HepG2 (cell line): Measurements from ENCODE around the gene MIGA2. TPM values are rescaled to one million over a fixed set of nuclear protein-coding genes. Genes with fewer than 3 reads are reported as not detected.
A peak's percentile ranks its signal among the peaks of the same experiment; 100 is the strongest.

Source experiments
- AHR ChIP-seq: IDR thresholded peaks from 2 replicates; pipeline ENCODE4 v1.6.1; 2018; ENCODE audit warnings: missing genetic modification reagents, missing compliant biosample characterization
- ATF2 ChIP-seq: sonication (generic); formaldehyde crosslinking; IDR thresholded peaks from 2 replicates; pipeline ENCODE4 v1.4.0; 2020; ENCODE audit warnings: missing genetic modification reagents
- ELF1 ChIP-seq: sonication (generic); formaldehyde crosslinking; IDR thresholded peaks from 2 replicates; pipeline ENCODE4 v1.4.0; 2020; ENCODE audit warnings: missing genetic modification reagents
- ETV6 ChIP-seq: sonication (generic); formaldehyde crosslinking; conservative IDR thresholded peaks from 2 replicates; pipeline ENCODE4 v1.4.0; 2020; ENCODE audit warnings: missing genetic modification reagents
- FLYWCH1 ChIP-seq: sonication (generic); formaldehyde crosslinking; IDR thresholded peaks from 2 replicates; pipeline ENCODE4 v1.8.1; 2023; ENCODE audit warnings: mild to moderate bottlenecking, missing genetic modification reagents
- HCFC1 ChIP-seq: fragments of 150-350 bp; IDR thresholded peaks from 2 replicates; pipeline ENCODE4 v1.6.1; 2014; ENCODE audit warnings: low read depth, low read length
- HNRNPLL ChIP-seq: fragments of 200-400 bp; formaldehyde crosslinking; IDR thresholded peaks from 2 replicates; pipeline ENCODE4 v1.6.1; 2017; ENCODE audit warnings: mild to moderate bottlenecking, low read depth, low read length; ENCODE audit not compliant: poor library complexity, severe bottlenecking
- IRF2 ChIP-seq: IDR thresholded peaks from 2 replicates; pipeline ENCODE4 v1.6.1; 2018; ENCODE audit warnings: missing genetic modification reagents, missing compliant biosample characterization
- KAT8 ChIP-seq: IDR thresholded peaks from 2 replicates; pipeline ENCODE4 v1.6.1; 2016; ENCODE audit warnings: missing genetic modification reagents, missing compliant biosample characterization
- KLF16 ChIP-seq, 2 experiments: sonication (generic) in 1 of 2; formaldehyde crosslinking in 1 of 2; IDR thresholded peaks; 2 replicates each; pipeline versions ENCODE4 v1.6.1 to v1.8.0; 2016 to 2023; ENCODE audit warnings: missing genetic modification reagents in 2 of 2, missing compliant biosample characterization in 1 of 2
- MAZ ChIP-seq, 2 experiments: sonication (generic) in 1 of 2; formaldehyde crosslinking in 1 of 2; IDR thresholded peaks; 2 replicates each; pipeline versions ENCODE4 v1.5.0 to v1.6.1; 2012 to 2020; ENCODE audit warnings: low read depth in 2 of 2, mild to moderate bottlenecking in 2 of 2, borderline replicate concordance in 1 of 2, improper control_type of control experiment in 1 of 2, low read length in 1 of 2, missing genetic modification reagents in 1 of 2, moderate library complexity in 1 of 2
- NR1H2 ChIP-seq: sonication (generic); formaldehyde crosslinking; IDR thresholded peaks from 2 replicates; pipeline ENCODE4 v1.8.1; 2022; ENCODE audit warnings: low read depth, missing genetic modification reagents, borderline replicate concordance
- NR2C2 ChIP-seq: sonication (generic); formaldehyde crosslinking; IDR thresholded peaks from 2 replicates; pipeline ENCODE4 v1.4.0; 2020; ENCODE audit warnings: missing genetic modification reagents, mild to moderate bottlenecking, moderate library complexity, borderline replicate concordance
- POLR2A ChIP-seq, 2 experiments: IDR thresholded peaks; 2 replicates each; pipeline ENCODE4 v1.6.1; 2011; ENCODE audit warnings: low read depth in 2 of 2, low read length in 2 of 2, mild to moderate bottlenecking in 1 of 2, moderate library complexity in 1 of 2; ENCODE audit not compliant: insufficient read depth in 1 of 2
- SMYD3 ChIP-seq: sonication (generic); formaldehyde crosslinking; IDR thresholded peaks from 2 replicates; pipeline ENCODE4 v1.8.1; 2023; ENCODE audit warnings: mild to moderate bottlenecking, missing genetic modification reagents
- SOX6 ChIP-seq, 2 experiments: fragments of 450-650 bp in 1 of 2; sonication (generic) in 1 of 2; formaldehyde crosslinking in 1 of 2; IDR thresholded peaks; 2 replicates each; pipeline versions ENCODE4 v1.4.0 to v1.6.1; 2017 to 2020; ENCODE audit warnings: antibody characterized with exemption in 1 of 2, mild to moderate bottlenecking in 1 of 2, missing genetic modification reagents in 1 of 2
- TBP ChIP-seq: sonication (generic); formaldehyde crosslinking; IDR thresholded peaks from 2 replicates; pipeline ENCODE4 v1.5.0; 2020; ENCODE audit warnings: missing genetic modification reagents
- TBX3 ChIP-seq: fragments of 450-650 bp; IDR thresholded peaks from 2 replicates; pipeline ENCODE4 v1.6.1; 2017; ENCODE audit warnings: antibody characterized with exemption, mild to moderate bottlenecking, inconsistent platforms, borderline replicate concordance
- TEAD3 ChIP-seq: optimal IDR thresholded peaks from 2 replicates; pipeline ENCODE3; 2016; ENCODE audit warnings: borderline replicate concordance
- ZC3H4 ChIP-seq: sonication (generic); formaldehyde crosslinking; IDR thresholded peaks from 2 replicates; pipeline ENCODE4 v1.4.0; 2020; ENCODE audit warnings: missing genetic modification reagents, borderline replicate concordance
- ZFP91 ChIP-seq: sonication (generic); formaldehyde crosslinking; IDR thresholded peaks from 2 replicates; pipeline ENCODE4 v1.9.0; 2022; ENCODE audit warnings: missing genetic modification reagents, mild to moderate bottlenecking, borderline replicate concordance
- ZNF207 ChIP-seq: fragments of 450-650 bp; IDR thresholded peaks from 2 replicates; pipeline ENCODE4 v1.6.1; 2016; ENCODE audit warnings: antibody characterized with exemption, borderline replicate concordance
- ZNF614 ChIP-seq: IDR thresholded peaks from 2 replicates; pipeline ENCODE4 v1.6.1; 2018; ENCODE audit warnings: missing biosample characterization, missing genetic modification reagents, inconsistent platforms, borderline replicate concordance
- ZNF670 ChIP-seq: sonication (generic); formaldehyde crosslinking; IDR thresholded peaks from 2 replicates; pipeline ENCODE4 v1.8.0; 2022; ENCODE audit warnings: mild to moderate bottlenecking, missing genetic modification reagents, borderline replicate concordance
- ZNF704 ChIP-seq: sonication (generic); formaldehyde crosslinking; IDR thresholded peaks from 2 replicates; pipeline ENCODE4 v1.8.1; 2023; ENCODE audit warnings: mild to moderate bottlenecking, inconsistent platforms, moderate library complexity, missing genetic modification reagents, borderline replicate concordance
- ZNF792 ChIP-seq: IDR thresholded peaks from 2 replicates; pipeline ENCODE4 v1.6.1; 2016
- polyA plus RNA-seq, 8 experiments: library from polyadenylated mRNA; depleted of rRNA in 3 of 8; stranded (reverse) in 7 of 8; unstranded in 1 of 8; fragments of >200 nt; fragmentation: Illumina TruSeq in 4 of 8; extraction: Trizol in 4 of 8; gene quantifications; 2 replicates each; pipeline versions ENCODE4 v1.2.1 to v1.2.3, GENCODE V29; 2011 to 2016; ENCODE audit warnings: low read depth in 4 of 8, missing spikeins in 1 of 8, mixed read lengths in 1 of 8; ENCODE audit not compliant: insufficient read depth in 1 of 8
- total RNA-seq, 5 experiments: library from RNA; depleted of rRNA; stranded (reverse); fragments of >200 nt; fragmentation: Illumina TruSeq; extraction: Trizol; gene quantifications; 2 replicates each; pipeline ENCODE4 v1.2.3, GENCODE V29; 2016; ENCODE audit warnings: low read depth in 1 of 5

MIGA2 gene
- total and polyA plus RNA-seq, 2 of the 13 experiments (the other 11 are each of a cell fraction or from before 2014, with no cell fraction given) = 10.8 to 17.1 TPM

GRCh38 chr9:129080601-129081387, 44.4 kb downstream of the MIGA2 start, which contains the start of gene DOLPP1 (continued):
- TF ChIP-seq ZNF670 (CRISPR knock-in tag) = 0 out of 2 replicates have a peak, but pooled peaks have one; percentile 53
- TF ChIP-seq ZC3H4 (CRISPR knock-in tag) = no peak
- no peak for TF ChIP-seq FLYWCH1
- TF ChIP-seq AHR (CRISPR knock-in tag) = no peak; the same call in 1 of the 2 replicates
- peak in 1 of 2 experiments; percentile 29; a peak in 1 of 4 replicates for TF ChIP-seq KLF16 (CRISPR knock-in tag; IDR thresholded peaks at IDR 0.05)
- no peak for TF ChIP-seq ZNF207
- peak; percentile 51 for TF ChIP-seq NR2C2 (CRISPR knock-in tag)
- TF ChIP-seq IRF2 (CRISPR knock-in tag) = peak; percentile 38; the same call in 1 of the 2 replicates
- TF ChIP-seq SMYD3 (CRISPR knock-in tag) = no peak
- 0 out of 2 replicates have a peak, but pooled peaks have one; percentile 68 for TF ChIP-seq ZNF704 (CRISPR knock-in tag)
- TF ChIP-seq NR1H2 (CRISPR knock-in tag) = no peak
- no peak for TF ChIP-seq TBP (CRISPR knock-in tag)
- peak; percentile 34 for TF ChIP-seq TEAD3
- TF ChIP-seq TBX3 = peak; percentile 72
- TF ChIP-seq HCFC1 = 0 out of 2 replicates have a peak, but pooled peaks have one; percentile 9
- peak; percentile 46; the same call in 1 of the 2 replicates for TF ChIP-seq ZFP91 (CRISPR knock-in tag)
- TF ChIP-seq ELF1 = peak; percentile 31; the same call in 1 of the 2 replicates
- peak; percentile 53; the same call in 1 of the 2 replicates for TF ChIP-seq ZNF792 (CRISPR knock-in tag)
- TF ChIP-seq SOX6 (IDR thresholded peaks at IDR 0.05) = no peak
- TF ChIP-seq SOX6 (CRISPR knock-in tag; IDR thresholded peaks at IDR 0.05) = no peak
- TF ChIP-seq POLR2A (IDR thresholded peaks at IDR 0.05; ENCODE audit: insufficient read depth in 1 of 2, low read depth in 2 of 2, low read length in 2 of 2) = peak in 1 of 2 experiments; percentile 62; a peak in 2 of 4 replicates
- TF ChIP-seq ZNF614 = 0 out of 2 replicates have a peak, but pooled peaks have one; percentile 21
- TF ChIP-seq ATF2 (CRISPR knock-in tag) = peak; percentile 46; the same call in 1 of the 2 replicates
- peak; percentile 56; the same call in 1 of the 2 replicates for TF ChIP-seq KAT8 (CRISPR knock-in tag)
- TF ChIP-seq HNRNPLL = peak; percentile 59
- TF ChIP-seq ETV6 (CRISPR knock-in tag) = 0 out of 2 replicates have a peak, but pooled peaks have one; percentile 56
- TF ChIP-seq MAZ (IDR thresholded peaks at IDR 0.05; ENCODE audit: borderline replicate concordance, low read depth, low read length) = no peak; the same call in 1 of the 2 replicates
- TF ChIP-seq MAZ (CRISPR knock-in tag; IDR thresholded peaks at IDR 0.05; ENCODE audit: low read depth) = peak; percentile 41
